HPDE6-E6E7 (cell line): Measurements from ENCODE around the gene AMBN.
"Not testable (repeated sequence)": the region's sequence is repeated elsewhere in the genome, so short reads cannot be mapped to it uniquely, and the experiment has no call there.

ENCODE experiments used
- DNase-seq: peaks from one replicate; pipeline ENCODE4 v3.0.0; 2011; ENCODE audit warnings: missing footprints; ENCODE audit errors: extremely low spot score

Gene AMBN

GRCh38 chr4:70608324-70608723 is 16.3 kb downstream of the AMBN start:
- no peak for DNase-seq

DNA sequence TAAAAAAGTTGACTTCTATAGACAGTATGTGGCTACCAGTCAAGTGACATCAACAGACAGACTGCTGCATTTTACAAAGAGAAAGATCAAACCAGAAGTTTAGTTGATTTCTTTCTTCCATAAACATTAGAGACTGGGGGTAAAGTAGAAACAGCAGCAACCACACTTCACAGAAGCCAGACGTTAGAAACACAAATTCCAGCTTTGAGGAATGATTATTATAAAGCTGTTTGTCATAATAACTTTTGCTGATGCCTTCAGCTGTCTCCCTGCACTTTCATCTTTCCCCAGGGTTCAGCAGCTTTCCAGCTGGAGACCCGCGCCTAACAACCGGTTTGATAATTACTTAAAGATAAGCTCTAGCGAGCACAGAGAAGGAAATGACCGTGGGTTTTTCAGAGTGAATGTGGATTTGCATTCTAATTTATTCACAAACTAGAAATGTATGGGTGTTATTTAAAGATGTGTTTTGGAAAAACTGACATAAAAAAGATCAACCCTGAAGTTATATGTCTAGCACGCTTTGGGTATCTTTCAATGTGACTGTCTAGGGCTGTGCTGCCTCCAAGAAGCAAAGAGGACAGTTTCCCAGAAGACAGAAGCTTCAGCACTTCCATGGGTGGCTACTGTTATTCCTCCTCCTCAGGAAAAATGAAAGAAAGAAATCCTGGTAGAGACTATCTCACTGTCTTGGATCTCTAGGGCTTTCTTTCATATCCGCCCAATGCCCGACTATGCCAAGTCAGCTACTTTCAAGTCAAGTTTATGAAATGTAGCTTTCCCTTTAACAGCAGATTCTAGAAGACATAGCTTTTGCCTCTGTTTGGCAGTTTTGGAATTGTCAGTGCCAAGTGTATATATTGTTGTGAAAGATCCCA is 21.5 kb downstream of the AMBN start:
- DNase-seq, result no peak

- DNase-seq, result no peak
These were observed 22.1 kb downstream of the AMBN start for GRCh38 chr4:70614184-70614555.

- no peak for DNase-seq
These were observed 27.2 kb downstream of the AMBN start for GRCh38 chr4:70619288-70619687.

DNA sequence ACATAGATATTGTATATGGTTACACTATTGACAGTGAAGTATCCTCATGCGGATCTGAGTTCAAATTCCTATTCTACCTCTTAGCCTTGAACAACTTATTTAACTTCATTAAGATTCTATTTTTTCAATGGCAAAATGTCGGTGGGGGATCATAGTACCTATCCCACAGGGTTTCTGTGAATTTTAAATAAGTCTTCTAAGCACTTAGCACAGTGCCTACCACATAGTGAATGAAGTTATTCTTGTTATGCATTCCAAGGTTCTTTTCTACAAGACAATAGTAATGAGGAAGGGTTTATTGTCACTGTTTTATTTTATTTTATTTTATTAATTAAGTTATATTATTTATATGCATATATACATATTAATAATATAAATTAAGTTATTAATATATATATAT is 27.7 kb downstream of the AMBN start:
- no peak for DNase-seq

GRCh38 chr4:70623323-70623722 is 31.3 kb downstream of the AMBN start:
- no peak for DNase-seq

- no peak for DNase-seq
These were observed 32.3 kb downstream of the AMBN start for GRCh38 chr4:70624226-70624793.

- DNase-seq, result no peak
These were observed 35.6 kb downstream of the AMBN start for GRCh38 chr4:70627620-70628019.

GRCh38 chr4:70628444-70628843 is 36.4 kb downstream of the AMBN start, which contains the start of gene ENAM:
Gene ENAM, plus strand, starts transcription at chr4:70628744. Its CDS starts 757 bp downstream, at chr4:70629501.
- DNase-seq, result no peak

DNA sequence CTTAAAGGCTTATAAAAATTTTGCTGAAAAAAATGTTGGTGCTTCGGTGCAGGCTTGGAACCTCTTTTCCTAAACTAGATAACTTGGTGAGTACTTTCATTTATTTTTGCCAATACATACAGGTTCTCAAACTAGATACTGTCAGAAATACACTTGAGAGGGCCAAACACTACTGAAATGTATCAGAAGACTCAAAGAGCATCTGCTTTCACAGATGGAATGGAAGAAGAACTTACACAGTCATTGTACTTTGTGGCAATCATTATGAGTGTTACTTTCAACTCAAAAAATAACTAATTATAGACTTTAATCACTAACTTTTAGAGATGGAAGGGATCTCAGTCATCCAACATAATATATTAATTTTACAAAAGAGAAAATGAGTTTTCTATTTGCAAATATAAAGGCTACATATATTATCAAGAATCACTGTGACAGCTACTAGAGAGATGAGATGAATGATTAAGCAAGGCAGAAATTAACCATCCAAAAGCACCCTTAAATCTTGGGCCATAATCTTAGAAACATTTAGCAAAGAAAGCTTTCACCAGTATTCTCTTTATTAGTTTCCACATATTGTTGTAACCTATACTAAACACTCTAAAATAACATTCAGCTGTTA is 37.5 kb downstream of the AMBN start:
- no peak for DNase-seq

GRCh38 chr4:70630162-70630561 is 38.1 kb downstream of the AMBN start:
- DNase-seq, result no peak

- no peak for DNase-seq
These were observed 40.0 kb downstream of the AMBN start for GRCh38 chr4:70632028-70632427.

DNA sequence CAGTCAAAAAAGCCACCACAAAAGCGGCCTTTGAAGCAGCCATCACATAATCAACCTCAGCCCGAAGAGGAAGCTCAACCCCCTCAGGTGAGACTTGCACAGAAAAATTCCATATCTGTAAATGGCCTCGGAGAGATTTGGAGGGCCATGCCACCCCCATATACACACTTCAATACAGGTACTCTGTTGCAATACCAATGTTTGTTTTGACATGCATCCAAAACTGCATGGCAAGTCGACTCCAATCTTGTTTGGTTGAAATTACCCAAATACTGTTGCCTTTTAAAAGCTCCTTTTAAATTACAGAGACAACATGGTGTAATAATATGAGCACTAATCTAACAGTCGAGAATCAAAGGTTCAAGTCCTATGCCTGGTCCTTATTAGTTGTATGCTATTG is 42.4 kb downstream of the AMBN start:
- no peak for DNase-seq

- no peak for DNase-seq
These were observed 45.3 kb downstream of the AMBN start for GRCh38 chr4:70637239-70637913.

- DNase-seq, result no peak
These were observed 48.1 kb downstream of the AMBN start for GRCh38 chr4:70640192-70640591.

GRCh38 chr4:70650741-70651140 is 58.7 kb downstream of the AMBN start:
- not testable (repeated sequence) for DNase-seq

DNA sequence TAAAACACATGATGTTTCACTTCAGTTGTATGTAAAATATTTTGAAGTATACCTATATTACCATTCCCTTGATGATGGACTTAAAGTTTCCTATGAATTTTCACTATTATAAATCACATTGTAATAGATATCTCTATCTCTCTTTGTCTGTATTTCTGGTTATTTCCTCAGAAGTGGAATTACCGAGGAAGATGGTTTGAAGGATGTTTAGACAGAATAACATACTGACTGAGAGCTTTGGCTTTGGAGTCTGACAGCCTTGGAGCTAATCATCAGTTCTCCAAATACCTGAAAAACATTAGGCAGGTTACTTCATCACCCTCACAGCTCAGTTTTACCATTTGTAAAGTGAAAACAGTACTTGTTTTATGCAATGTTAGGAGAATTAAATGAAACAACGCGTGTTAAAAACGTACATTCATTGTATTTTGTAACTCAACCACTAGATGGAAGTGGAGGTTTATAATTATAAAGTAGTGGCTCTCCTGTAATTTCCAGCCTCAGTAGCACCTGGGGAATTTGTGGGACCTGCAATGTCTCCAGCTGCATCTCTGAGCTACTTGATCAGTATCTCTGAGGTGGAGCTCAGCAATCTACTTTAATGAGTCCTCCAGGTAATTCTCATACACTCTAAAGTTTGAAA is 59.9 kb downstream of the AMBN start:
- peak; percentile 20 for DNase-seq

DNA sequence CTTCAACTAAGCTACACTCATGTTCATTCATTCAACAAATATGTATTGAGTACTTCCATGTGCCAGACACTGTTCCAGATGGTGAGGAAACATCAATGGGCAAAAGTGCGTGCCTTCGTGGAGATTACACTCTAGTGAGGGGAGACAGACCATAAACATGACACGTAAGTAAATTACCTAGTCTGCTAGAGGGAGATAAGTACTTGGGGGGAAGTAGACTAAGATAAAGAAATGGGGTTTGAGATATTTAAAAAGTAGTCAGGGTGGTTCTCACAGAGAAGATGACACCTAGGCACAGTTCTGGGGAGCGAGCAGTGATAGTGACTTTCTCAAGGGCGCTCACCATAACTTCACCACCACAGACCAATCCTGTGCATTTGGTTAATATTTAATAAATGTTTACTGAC is 62.6 kb downstream of the AMBN start:
- DNase-seq, result no peak
